ENCODE results near the gene RCOR3. TPM values are rescaled to one million over a fixed set of nuclear protein-coding genes. Genes with fewer than 3 reads are reported as not detected.

Gene RCOR3
- 33.8 and 39.2 TPM in 2 replicates for polyA plus RNA-seq (2011; rRNA removed)
- polyA minus RNA-seq (2011; rRNA and poly(A)+ RNA removed) = 54.7 and 57.0 TPM in 2 replicates

- no peaks in the 10 kb centered on the region for H3K27me3 ChIP-seq (ENCODE audit: control insufficient read depth, insufficient read depth, low read length)
- peak; percentile 54 for TF ChIP-seq CTCF (IDR thresholded peaks at IDR 0.05; ENCODE audit: low read depth, low read length)
- CTCF ChIA-PET = interaction anchor here (0.7 to 1.5 kb wide), 8 partner anchors 8 to 837 kb away, joined by 3 to 4 read pairs (median 4); no protein-coding TSS in a partner anchor
- peak within 1 kb of the TSS; percentile 82 for H3K4me3 ChIP-seq (ENCODE audit: low read depth, low read length)
- peak within 1 kb of the TSS; percentile 93 for H3K27ac ChIP-seq (ENCODE audit: low read depth, low read length)
- POLR2A ChIA-PET = no interaction called here
- H3K9me3 ChIP-seq (ENCODE audit: control insufficient read depth, insufficient read depth, low read length) = no peaks in the 10 kb centered on the region
- DNase-seq (ENCODE audit: low read depth, low spot score) = peak; percentile 73
These were observed at the start of gene RCOR3 for GRCh38 chr1:211258756-211259637. Gene RCOR3 (plus strand): TSS chr1:211259366. CDS start chr1:211259561, 195 bp downstream.

DNA sequence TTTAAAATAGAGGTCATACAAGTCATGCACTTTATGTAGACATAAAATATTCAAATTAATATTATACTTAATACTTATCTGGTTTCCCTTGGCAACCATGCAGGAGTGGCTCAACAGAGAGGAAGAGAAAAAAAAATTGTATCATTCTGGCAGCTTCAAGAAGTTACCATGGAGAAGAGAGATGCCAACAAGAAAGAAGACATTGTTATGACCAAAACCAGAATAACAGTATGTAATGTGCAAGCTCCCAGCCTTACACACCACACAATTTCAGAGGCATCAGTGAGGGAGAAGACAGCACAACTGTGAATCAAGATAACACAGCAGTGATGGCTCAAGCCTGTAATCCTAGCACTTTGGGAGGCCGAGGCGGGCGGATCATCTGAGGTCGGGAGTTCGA is 49.1 kb upstream of the RCOR3 start:
- ChIA-PET POLR2A (no interaction called here), CTCF (no interaction called here)
- no peak for DNase-seq (ENCODE audit: low read depth, low spot score)
- no peak for TF ChIP-seq CTCF (IDR thresholded peaks at IDR 0.05; ENCODE audit: low read depth, low read length)
- Histone ChIP-seq H3K4me3 (ENCODE audit: low read depth, low read length) (no peak overlapping the region), H3K27ac (ENCODE audit: low read depth, low read length) (no peak overlapping the region), H3K27me3 (ENCODE audit: control insufficient read depth, insufficient read depth, low read length) (no peaks in the 10 kb centered on the region), H3K9me3 (ENCODE audit: control insufficient read depth, insufficient read depth, low read length) (peaks cover 5% of the 10 kb centered on the region; the same call in 1 of the 2 replicates)

GRCh38 chr1:211210965-211211364 is 48.2 kb upstream of the RCOR3 start:
- CTCF ChIA-PET = no interaction called here
- POLR2A ChIA-PET = no interaction called here
- Histone ChIP-seq H3K27me3 (ENCODE audit: control insufficient read depth, insufficient read depth, low read length) (no peaks in the 10 kb centered on the region), H3K9me3 (ENCODE audit: control insufficient read depth, insufficient read depth, low read length) (peaks cover 5% of the 10 kb centered on the region; the same call in 1 of the 2 replicates), H3K27ac (ENCODE audit: low read depth, low read length) (no peak overlapping the region), H3K4me3 (ENCODE audit: low read depth, low read length) (no peak overlapping the region)
- DNase-seq (ENCODE audit: low read depth, low spot score) = no peak
- no peak for TF ChIP-seq CTCF (IDR thresholded peaks at IDR 0.05; ENCODE audit: low read depth, low read length)

DNA sequence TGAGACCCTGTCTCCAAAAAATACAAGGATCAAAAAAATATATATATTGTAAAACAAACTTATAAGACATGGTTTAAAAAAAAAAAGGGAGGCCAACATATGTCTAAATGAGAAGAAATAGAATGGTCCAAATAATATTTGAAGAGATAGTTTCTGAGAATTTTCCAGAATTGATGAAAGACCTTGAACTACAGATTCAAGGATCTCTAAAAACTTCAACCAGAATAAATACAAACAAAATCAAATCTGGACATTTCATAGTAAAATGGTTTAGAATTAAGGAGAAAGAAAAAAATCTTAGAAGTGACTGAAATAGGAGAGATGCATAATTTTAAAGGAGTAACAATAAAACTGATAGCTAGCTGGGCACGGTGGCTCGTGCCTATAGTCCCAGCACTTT is 45.5 kb upstream of the RCOR3 start:
- ChIA-PET CTCF (no interaction called here), POLR2A (no interaction called here)
- no peak overlapping the region for H3K4me3 ChIP-seq (ENCODE audit: low read depth, low read length)
- no peak for TF ChIP-seq CTCF (IDR thresholded peaks at IDR 0.05; ENCODE audit: low read depth, low read length)
- H3K27me3 ChIP-seq (ENCODE audit: control insufficient read depth, insufficient read depth, low read length) = no peaks in the 10 kb centered on the region
- H3K9me3 ChIP-seq (ENCODE audit: control insufficient read depth, insufficient read depth, low read length) = no peaks in the 10 kb centered on the region
- no peak overlapping the region for H3K27ac ChIP-seq (ENCODE audit: low read depth, low read length)
- DNase-seq (ENCODE audit: low read depth, low spot score) = no peak

DNA sequence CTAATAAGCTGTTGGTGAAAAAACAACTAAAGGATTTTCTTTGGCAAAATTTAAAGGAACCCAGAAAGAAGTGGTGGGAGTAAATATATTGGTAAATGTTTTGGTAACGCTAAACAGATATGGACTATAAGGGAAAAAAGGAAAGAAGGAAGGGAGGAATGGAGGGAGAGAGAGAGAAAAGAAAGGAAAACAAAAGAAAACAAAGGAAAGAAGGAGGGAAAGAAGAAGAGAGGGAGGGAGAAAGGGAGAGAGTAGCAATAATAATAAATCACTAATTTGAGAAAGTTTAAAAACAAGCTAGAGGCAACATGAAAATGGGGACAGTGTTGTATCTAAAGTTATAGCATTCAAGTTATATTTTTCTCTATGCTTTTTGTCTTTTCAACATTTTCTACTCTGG is 43.6 kb upstream of the RCOR3 start:
- Histone ChIP-seq H3K27ac (ENCODE audit: low read depth, low read length) (no peak overlapping the region), H3K27me3 (ENCODE audit: control insufficient read depth, insufficient read depth, low read length) (no peaks in the 10 kb centered on the region), H3K9me3 (ENCODE audit: control insufficient read depth, insufficient read depth, low read length) (no peaks in the 10 kb centered on the region), H3K4me3 (ENCODE audit: low read depth, low read length) (no peak overlapping the region)
- ChIA-PET POLR2A (no interaction called here), CTCF (no interaction called here)
- TF ChIP-seq CTCF (IDR thresholded peaks at IDR 0.05; ENCODE audit: low read depth, low read length) = no peak
- DNase-seq (ENCODE audit: low read depth, low spot score) = no peak
